SIG-M5 treated with dmso at 0.1 percent for 504 hours (cell line): ENCODE results near the gene CCDC141.

ENCODE experiments used
- DNase-seq: peaks from one replicate; lab custom pipeline; 2025; ENCODE audit not compliant: unreplicated experiment; lab: John Stamatoyannopoulos, UW

CCDC141 gene

GRCh38 chr2:178833382-178833781, 216.6 kb downstream of the CCDC141 start:
- DNase-seq = no peak

- no peak for DNase-seq
Observed at GRCh38 chr2:178830451-178830850, 219.5 kb downstream of the CCDC141 start.

- DNase-seq = no peak
Observed at GRCh38 chr2:178829981-178830380, 220.0 kb downstream of the CCDC141 start.

- no peak for DNase-seq
Observed at GRCh38 chr2:178829299-178829960, 220.5 kb downstream of the CCDC141 start.

- no peak for DNase-seq
Observed at GRCh38 chr2:178828486-178828881, 221.5 kb downstream of the CCDC141 start.

- no peak for DNase-seq
Observed at GRCh38 chr2:178827739-178828485, 222.0 kb downstream of the CCDC141 start.

- DNase-seq = no peak
Observed at GRCh38 chr2:178827111-178827510, 222.8 kb downstream of the CCDC141 start.

- no peak for DNase-seq
Observed at GRCh38 chr2:178825183-178825582, 224.8 kb downstream of the CCDC141 start.

- no peak for DNase-seq
Observed at GRCh38 chr2:178824181-178824580, 225.8 kb downstream of the CCDC141 start.

- no peak for DNase-seq
Observed at GRCh38 chr2:178819992-178820391, 229.9 kb downstream of the CCDC141 start.

- no peak for DNase-seq
Observed at GRCh38 chr2:178819147-178819875, 230.6 kb downstream of the CCDC141 start.

- no peak for DNase-seq
Observed at GRCh38 chr2:178811901-178812300, 238.0 kb downstream of the CCDC141 start.

GRCh38 chr2:178811045-178811444, 238.9 kb downstream of the CCDC141 start:
- DNase-seq = no peak

GRCh38 chr2:178810422-178810821, 239.5 kb downstream of the CCDC141 start:
- DNase-seq = no peak

GRCh38 chr2:178807227-178808008, 242.5 kb downstream of the CCDC141 start, which contains the start of gene TTN:
TTN (minus strand) TSS chr2:178807423; CDS start chr2:178804642, 2,781 bp downstream.
- no peak for DNase-seq

- no peak for DNase-seq
Observed at GRCh38 chr2:178806543-178806942, 243.4 kb downstream of the CCDC141 start.

- DNase-seq = no peak
Observed at GRCh38 chr2:178805457-178805856, 244.5 kb downstream of the CCDC141 start.

GRCh38 chr2:178804791-178805190, 245.1 kb downstream of the CCDC141 start:
- peak; percentile 49 for DNase-seq

GRCh38 chr2:178800510-178800909, 249.4 kb downstream of the CCDC141 start:
- DNase-seq = no peak

- DNase-seq = no peak
Observed at GRCh38 chr2:178799305-178799704, 250.6 kb downstream of the CCDC141 start.

GRCh38 chr2:178796079-178796677, 253.8 kb downstream of the CCDC141 start:
- peak; percentile 32 for DNase-seq
